Measurements from ENCODE around the gene CNOT8. TPM values are rescaled to one million over a fixed set of nuclear protein-coding genes. Genes with fewer than 3 reads are reported as not detected.

CNOT8 gene
- total RNA-seq, 1 donor from 2014 or later, result 101 TPM

GRCh38 chr5:154857530-154858296 is 714 bp upstream of the CNOT8 start:
- H3K27ac ChIP-seq, result peak overlapping the region; percentile 98
- peak overlapping the region; percentile 63 for H3K4me3 ChIP-seq
- ATAC-seq (peak; percentile 81), DNase-seq (peak; percentile 97)
- peak; percentile 14 for TF ChIP-seq CTCF (IDR thresholded peaks at IDR 0.05)
- H3K4me1 ChIP-seq, result peaks cover 40% of the 10 kb centered on the region
- no peaks in the 10 kb centered on the region for H3K27me3 ChIP-seq
- H3K9me3 ChIP-seq, result no peaks in the 10 kb centered on the region
- intact Hi-C loops (cut with DNase I), result no loop called here
- peaks cover 1% of the 10 kb centered on the region for H3K36me3 ChIP-seq

- intact Hi-C loops (cut with DNase I), result no loop called here
- Histone ChIP-seq H3K4me1 (peaks cover 48% of the 10 kb centered on the region), H3K4me3 (peak overlapping the region; percentile 63), H3K27me3 (no peaks in the 10 kb centered on the region), H3K9me3 (no peaks in the 10 kb centered on the region), H3K27ac (peak overlapping the region; percentile 98), H3K36me3 (peaks cover 16% of the 10 kb centered on the region)
- ATAC-seq (no peak), DNase-seq (no peak)
- no peak for TF ChIP-seq CTCF (IDR thresholded peaks at IDR 0.05)
Observed at GRCh38 chr5:154858972-154859871, 795 bp downstream of the CNOT8 start.

- Histone ChIP-seq H3K27ac (peak overlapping the region; percentile 98), H3K36me3 (peaks cover 25% of the 10 kb centered on the region), H3K4me1 (peaks cover 48% of the 10 kb centered on the region), H3K4me3 (peak overlapping the region; percentile 63), H3K27me3 (no peaks in the 10 kb centered on the region), H3K9me3 (no peaks in the 10 kb centered on the region)
- DNase-seq (peak; percentile 72), ATAC-seq (no peak)
- no peak for TF ChIP-seq CTCF (IDR thresholded peaks at IDR 0.05)
- intact Hi-C loops (cut with DNase I), result no loop called here
Observed at GRCh38 chr5:154860123-154860522, 1.7 kb downstream of the CNOT8 start.

GRCh38 chr5:154860765-154861164 is 2.3 kb downstream of the CNOT8 start:
- ATAC-seq (no peak), DNase-seq (no peak)
- Histone ChIP-seq H3K9me3 (no peaks in the 10 kb centered on the region), H3K27ac (peak overlapping the region; percentile 98), H3K4me3 (peak overlapping the region; percentile 63), H3K27me3 (no peaks in the 10 kb centered on the region), H3K4me1 (peaks cover 50% of the 10 kb centered on the region), H3K36me3 (peaks cover 32% of the 10 kb centered on the region)
- TF ChIP-seq CTCF (IDR thresholded peaks at IDR 0.05), result no peak
- intact Hi-C loops (cut with DNase I), result no loop called here

GRCh38 chr5:154861946-154862345 is 3.5 kb downstream of the CNOT8 start:
- peaks cover 43% of the 10 kb centered on the region for H3K36me3 ChIP-seq
- H3K4me1 ChIP-seq, result peaks cover 47% of the 10 kb centered on the region
- H3K9me3 ChIP-seq, result no peaks in the 10 kb centered on the region
- intact Hi-C loops (cut with DNase I), result no loop called here
- TF ChIP-seq CTCF (IDR thresholded peaks at IDR 0.05), result no peak
- no peak overlapping the region for H3K4me3 ChIP-seq
- DNase-seq, result no peak
- no peak for ATAC-seq
- H3K27ac ChIP-seq, result peak overlapping the region; percentile 18
- H3K27me3 ChIP-seq, result no peaks in the 10 kb centered on the region
